Mesodermal cell (in vitro differentiated cells): ENCODE results near the gene ATP2B1. TPM values are rescaled to one million over a fixed set of nuclear protein-coding genes. Genes with fewer than 3 reads are reported as not detected.
"Not testable (repeated sequence)": the region's sequence is repeated elsewhere in the genome, so short reads cannot be mapped to it uniquely, and the experiment has no call there.

Experiments used
- H3K27ac ChIP-seq: 2 replicates; pipeline ENCODE4 v1.7.0; 2013; ENCODE audit warnings: mild to moderate bottlenecking, low read depth, low read length, moderate library complexity; ENCODE audit not compliant: severe bottlenecking
- H3K36me3 ChIP-seq: 2 replicates; pipeline ENCODE4 v1.7.1; 2013; ENCODE audit warnings: mild to moderate bottlenecking, low read length, moderate library complexity; ENCODE audit not compliant: control insufficient read depth, insufficient read depth
- H3K4me1 ChIP-seq: one replicate; pipeline ENCODE4 v1.7.1; 2013; ENCODE audit warnings: mild to moderate bottlenecking, low read length; ENCODE audit not compliant: insufficient read depth, control insufficient read depth, poor library complexity, severe bottlenecking
- H3K4me3 ChIP-seq: 2 replicates; pipeline ENCODE4 v1.7.0; 2013; ENCODE audit warnings: low read length, control low read depth, mild to moderate bottlenecking; ENCODE audit not compliant: insufficient read depth, poor library complexity, severe bottlenecking; ENCODE audit errors: extremely low read depth
- H3K9me3 ChIP-seq: 2 replicates; pipeline ENCODE4 v1.7.1; 2013; ENCODE audit warnings: mild to moderate bottlenecking, low read length, moderate library complexity; ENCODE audit not compliant: control insufficient read depth
- WGBS, 2 experiments: methylation state at CpG; one replicate each; pipeline ENCODE4 v1.1.5; 2013; ENCODE audit warnings: missing lambda C conversion rate in 2 of 2; ENCODE audit not compliant: insufficient coverage in 2 of 2; 5-methylcytosine and 5-hydroxymethylcytosine counted together
- polyA plus RNA-seq, 2 experiments: library from polyadenylated mRNA; stranded (reverse); fragments of 50-300 nt; gene quantifications; one replicate each; pipeline ENCODE4 v1.2.3, GENCODE V29; 2013

The ATP2B1 gene
- polyA plus RNA-seq (2013, experiment 1 of 2), result 91.4 TPM
- polyA plus RNA-seq (2013, experiment 2 of 2), result 106 TPM

- Histone ChIP-seq H3K27ac (peak within 1 kb of the TSS; percentile 95), H3K9me3 (peaks cover 4% of the 10 kb centered on the region), H3K36me3 (no peaks in the 10 kb centered on the region), H3K4me1 (peaks cover 5% of the 10 kb centered on the region), H3K4me3 (peak within 1 kb of the TSS; percentile 88)
- 0 to 1% methylated on average over 51 to 59 of the region's 84 CpGs for WGBS, 2 experiments
Observed at GRCh38 chr12:89708565-89709156, at the start of gene ATP2B1. Gene ATP2B1, minus strand, starts transcription at chr12:89708838. Its CDS starts 52,952 bp downstream, at chr12:89655886.

GRCh38 chr12:89757987-89758386 is 49.3 kb upstream of the ATP2B1 start:
- H3K27ac ChIP-seq, H3K4me1 ChIP-seq, H3K4me3 ChIP-seq, H3K36me3 ChIP-seq, H3K9me3 ChIP-seq: not testable (repeated sequence)
- WGBS, 2 experiments, result no CpG with 5 or more reads among the region's 1 CpG

DNA sequence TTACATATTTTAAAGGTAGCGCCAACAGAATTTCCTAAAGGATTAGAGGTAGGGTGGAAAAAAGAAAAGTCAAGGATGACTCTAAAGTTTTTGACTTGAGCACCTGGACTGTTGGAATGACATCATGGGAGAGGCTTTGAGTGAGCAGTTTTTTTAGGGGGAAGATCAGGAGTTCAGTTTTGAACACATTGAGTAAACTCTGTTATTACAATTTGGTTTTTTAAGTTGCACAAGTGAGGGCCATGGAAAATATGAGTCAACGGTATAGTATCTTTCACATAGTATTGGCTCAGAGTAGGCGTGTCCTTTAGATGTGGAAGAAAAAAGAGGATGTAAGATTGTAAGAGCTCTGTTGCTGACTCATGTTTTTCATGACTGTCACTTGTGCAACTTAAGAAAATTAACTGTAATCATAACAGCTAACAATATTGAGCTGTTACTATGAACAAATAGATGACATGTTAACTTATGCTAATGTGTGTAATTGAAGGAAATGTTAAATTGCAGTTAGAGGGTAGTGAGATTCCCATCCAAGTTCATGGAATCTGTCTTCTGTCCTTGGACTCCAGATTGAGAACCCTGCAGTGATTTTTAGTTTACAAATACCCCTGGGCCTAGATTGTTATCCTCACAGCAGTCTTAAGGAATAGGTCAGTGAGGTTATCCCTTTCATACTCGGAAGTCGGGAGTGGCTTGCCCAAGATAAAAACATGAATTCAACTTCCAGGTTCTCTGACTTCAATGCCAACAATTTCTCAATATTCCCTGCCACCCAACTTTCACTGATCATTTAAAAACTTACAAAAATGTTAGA is 48.2 kb upstream of the ATP2B1 start:
- H3K9me3 ChIP-seq, result no peaks in the 10 kb centered on the region
- peaks cover 5% of the 10 kb centered on the region for H3K4me1 ChIP-seq
- H3K4me3 ChIP-seq, result no peak overlapping the region
- peak overlapping the region; percentile 70 for H3K27ac ChIP-seq
- no peaks in the 10 kb centered on the region for H3K36me3 ChIP-seq
- 84 to 85% methylated on average over 3 to 5 of the region's 5 CpGs for whole genome bisulfite sequencing, 2 experiments

- peaks cover 5% of the 10 kb centered on the region for H3K4me1 ChIP-seq
- no peaks in the 10 kb centered on the region for H3K36me3 ChIP-seq
- H3K27ac ChIP-seq, result no peak overlapping the region
- H3K4me3 ChIP-seq, result no peak overlapping the region
- H3K9me3 ChIP-seq, result no peaks in the 10 kb centered on the region
- 86% methylated on average over 3 to 4 of the region's 4 CpGs for WGBS, 2 experiments
Observed at GRCh38 chr12:89756194-89756584, 47.6 kb upstream of the ATP2B1 start.

- WGBS, 2 experiments, result 75 to 100% methylated on average over 2 of the region's 3 CpGs
- Histone ChIP-seq H3K9me3 (no peaks in the 10 kb centered on the region), H3K36me3 (no peaks in the 10 kb centered on the region), H3K4me3 (no peak overlapping the region), H3K27ac (no peak overlapping the region), H3K4me1 (peaks cover 5% of the 10 kb centered on the region)
Observed at GRCh38 chr12:89753997-89754396, 45.4 kb upstream of the ATP2B1 start.

GRCh38 chr12:89752341-89752740 is 43.7 kb upstream of the ATP2B1 start:
- WGBS, 2 experiments, result no CpG with 5 or more reads among the region's 1 CpG
- Histone ChIP-seq H3K36me3 (no peaks in the 10 kb centered on the region), H3K9me3 (no peaks in the 10 kb centered on the region), H3K4me3 (no peak overlapping the region), H3K4me1 (peaks cover 5% of the 10 kb centered on the region), H3K27ac (no peak overlapping the region)

- H3K4me3 ChIP-seq, result no peak overlapping the region
- no peaks in the 10 kb centered on the region for H3K9me3 ChIP-seq
- no peaks in the 10 kb centered on the region for H3K4me1 ChIP-seq
- H3K36me3 ChIP-seq, result no peaks in the 10 kb centered on the region
- no CpG with 5 or more reads among the region's 6 CpGs for WGBS, 2 experiments
- no peak overlapping the region for H3K27ac ChIP-seq
Observed at GRCh38 chr12:89750389-89751351, 42.0 kb upstream of the ATP2B1 start.

GRCh38 chr12:89748791-89749190 is 40.2 kb upstream of the ATP2B1 start:
- Histone ChIP-seq H3K4me1 (no peaks in the 10 kb centered on the region), H3K27ac (no peak overlapping the region), H3K9me3 (no peaks in the 10 kb centered on the region), H3K4me3 (no peak overlapping the region), H3K36me3 (no peaks in the 10 kb centered on the region)
- 100% methylated on average over 1 of the region's 1 CpG; no CpG with 5 or more reads in 1 of the 2 experiments for WGBS, 2 experiments

GRCh38 chr12:89745286-89745685 is 36.6 kb upstream of the ATP2B1 start:
- Histone ChIP-seq H3K9me3 (peaks cover 8% of the 10 kb centered on the region), H3K4me3 (no peak overlapping the region), H3K27ac (no peak overlapping the region), H3K36me3 (no peaks in the 10 kb centered on the region), H3K4me1 (no peaks in the 10 kb centered on the region)
- WGBS, 2 experiments, result 100% methylated on average over 2 of the region's 2 CpGs

- Histone ChIP-seq H3K4me1 (no peaks in the 10 kb centered on the region), H3K36me3 (no peaks in the 10 kb centered on the region), H3K27ac (no peak overlapping the region), H3K4me3 (no peak overlapping the region), H3K9me3 (peaks cover 8% of the 10 kb centered on the region)
- WGBS, 2 experiments, result no CpG with 5 or more reads among the region's 2 CpGs
Observed at GRCh38 chr12:89742337-89743022, 33.8 kb upstream of the ATP2B1 start.
